CD4-positive, alpha-beta T cell treated with Interleukin-6 at 100 ng/mL for 8 hours (primary cell): Measurements from ENCODE around the gene PTGR3.

ENCODE experiments used
- DNase-seq: peaks from one replicate; pipeline ENCODE4 v3.0.0-alpha.2; 2020; ENCODE audit warnings: mixed read lengths, low spot score

Gene PTGR3

DNA sequence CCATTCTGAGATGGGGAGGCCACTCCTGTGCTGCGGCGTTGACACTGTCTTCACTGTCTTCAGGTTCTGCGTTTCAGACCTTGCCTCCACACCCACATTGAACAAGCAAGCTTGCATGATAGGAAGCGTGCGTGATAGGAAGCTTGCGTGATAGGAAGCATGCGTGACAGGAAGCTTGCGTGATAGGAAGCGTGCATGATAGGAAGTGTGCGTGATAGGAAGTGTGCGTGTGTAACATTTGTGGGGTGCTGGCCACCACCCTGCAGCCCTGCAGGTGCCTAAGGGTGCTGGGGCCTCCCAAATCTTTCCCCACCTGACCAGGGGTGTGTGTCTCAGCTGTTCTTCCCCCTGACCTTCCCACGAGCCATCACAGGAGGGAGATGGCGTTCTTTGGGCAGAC is 27.0 kb upstream of the PTGR3 start:
- no peak for DNase-seq

DNA sequence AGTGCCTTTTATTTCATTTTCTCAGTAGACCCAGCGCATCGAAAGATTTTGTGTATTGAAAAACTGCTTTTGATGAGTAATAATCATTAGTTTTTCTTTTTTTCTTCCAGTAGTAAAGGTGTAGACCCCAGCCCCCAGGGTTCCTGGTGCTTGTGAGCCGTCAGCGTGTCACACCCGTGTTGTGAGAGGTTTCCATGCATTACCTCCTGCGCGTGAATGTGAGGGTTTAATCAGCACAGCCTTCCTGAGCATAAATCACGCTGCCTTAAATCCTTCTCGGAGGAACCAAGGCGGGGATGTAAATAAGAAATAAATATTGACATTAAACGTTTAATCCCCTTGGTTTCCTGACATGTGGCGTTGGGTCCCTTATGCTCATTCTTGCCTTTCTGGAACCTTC is 26.0 kb upstream of the PTGR3 start:
- DNase-seq: no peak

DNA sequence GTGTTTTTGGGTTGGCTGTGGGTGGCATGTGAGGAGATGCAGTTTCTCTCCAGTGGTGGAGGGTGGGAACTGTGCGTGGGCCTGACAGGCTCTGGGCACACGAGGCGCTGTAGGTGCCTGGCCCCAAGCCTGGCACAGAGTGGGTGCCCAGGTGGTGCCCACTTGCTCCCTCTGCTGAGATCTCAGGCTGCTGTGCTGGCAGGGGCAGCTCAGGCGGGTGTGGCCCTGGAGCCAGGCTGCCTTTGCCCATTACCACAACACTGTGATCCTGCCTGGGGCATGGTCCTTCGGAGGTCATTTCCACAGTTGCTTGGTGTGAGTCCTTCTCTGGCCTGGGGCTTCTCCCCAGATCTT is 22.1 kb upstream of the PTGR3 start:
- DNase-seq: no peak

DNA sequence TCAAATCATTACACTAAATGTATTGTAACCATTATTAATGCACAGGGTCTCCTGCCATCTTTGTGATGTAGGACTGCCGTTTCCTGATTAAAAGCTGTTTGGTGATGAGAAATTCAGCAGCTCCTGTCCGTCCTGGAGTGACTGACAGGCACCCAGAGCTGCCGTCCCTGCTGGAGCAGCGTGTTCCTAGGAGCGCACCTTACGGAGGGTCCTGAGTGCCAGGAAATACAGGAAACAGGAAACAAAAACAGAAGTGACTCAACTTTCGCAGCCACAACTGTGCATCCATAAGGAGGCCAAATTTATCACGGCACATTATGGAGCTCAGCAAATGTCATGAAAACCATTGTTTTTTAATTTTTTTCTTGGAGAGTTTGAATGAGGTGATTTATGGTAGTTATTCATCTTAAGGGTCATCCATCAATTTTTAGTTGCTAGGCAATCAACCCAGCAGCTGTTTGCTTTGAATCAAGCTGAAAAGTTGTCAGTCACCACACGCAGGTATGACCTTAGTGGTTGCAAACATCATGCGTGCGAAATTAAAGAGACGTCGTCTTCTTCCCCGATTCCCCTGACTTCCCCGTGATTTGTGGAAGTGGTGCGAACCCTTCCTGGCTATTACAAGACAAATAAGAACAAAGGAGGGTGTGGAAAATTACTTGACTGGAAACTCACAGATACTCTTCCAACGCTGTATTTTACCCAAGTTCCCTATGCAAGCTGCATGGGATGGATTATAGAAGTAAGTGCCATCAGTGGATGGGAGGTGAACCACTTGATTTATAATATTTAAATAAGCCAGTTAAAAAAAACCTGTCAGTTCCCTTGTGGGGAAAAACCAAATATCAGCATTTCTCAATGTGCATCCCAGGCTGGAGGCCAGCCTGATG is 21.5 kb upstream of the PTGR3 start:
- DNase-seq: no peak

DNA sequence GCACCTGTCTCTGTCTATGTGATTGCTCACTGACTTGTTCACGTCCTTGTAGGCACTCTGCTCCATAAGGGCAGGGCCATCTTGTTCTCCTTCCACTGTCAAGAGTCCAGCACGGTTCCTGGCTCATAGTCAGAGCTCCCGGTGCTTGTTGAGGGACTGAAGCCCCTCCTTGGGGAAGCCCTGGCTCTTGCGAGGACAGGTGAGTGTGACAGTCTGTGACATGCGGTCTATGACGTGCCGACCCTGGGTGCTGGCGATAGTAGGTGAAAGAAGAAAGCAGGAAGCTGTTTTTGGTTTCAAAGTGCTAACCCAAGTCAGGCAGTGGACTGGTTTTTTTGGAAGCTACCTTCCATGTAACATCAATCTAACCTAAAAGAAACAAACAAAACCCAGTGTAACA is 20.5 kb upstream of the PTGR3 start:
- no peak for DNase-seq

DNA sequence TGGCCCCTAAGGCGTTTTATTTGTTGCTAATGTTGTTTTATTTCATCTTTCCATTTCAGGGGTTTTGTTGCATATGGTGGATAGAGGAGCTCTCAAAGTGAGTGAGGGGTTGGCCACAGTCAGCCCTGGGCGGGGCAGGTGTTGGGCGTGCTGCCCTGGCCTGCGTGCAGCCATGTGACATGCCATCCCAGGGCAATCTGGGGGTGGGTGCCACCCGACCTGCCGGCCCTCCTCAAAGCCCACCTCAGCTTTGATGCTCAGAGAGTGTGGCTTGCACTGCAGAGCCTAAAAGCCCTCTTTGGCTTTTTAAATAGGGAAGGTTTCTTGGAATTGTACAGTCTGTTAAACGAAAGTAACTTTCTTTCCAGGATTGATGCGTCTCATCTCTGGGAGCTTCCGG is 20.0 kb upstream of the PTGR3 start:
- DNase-seq: no peak

DNA sequence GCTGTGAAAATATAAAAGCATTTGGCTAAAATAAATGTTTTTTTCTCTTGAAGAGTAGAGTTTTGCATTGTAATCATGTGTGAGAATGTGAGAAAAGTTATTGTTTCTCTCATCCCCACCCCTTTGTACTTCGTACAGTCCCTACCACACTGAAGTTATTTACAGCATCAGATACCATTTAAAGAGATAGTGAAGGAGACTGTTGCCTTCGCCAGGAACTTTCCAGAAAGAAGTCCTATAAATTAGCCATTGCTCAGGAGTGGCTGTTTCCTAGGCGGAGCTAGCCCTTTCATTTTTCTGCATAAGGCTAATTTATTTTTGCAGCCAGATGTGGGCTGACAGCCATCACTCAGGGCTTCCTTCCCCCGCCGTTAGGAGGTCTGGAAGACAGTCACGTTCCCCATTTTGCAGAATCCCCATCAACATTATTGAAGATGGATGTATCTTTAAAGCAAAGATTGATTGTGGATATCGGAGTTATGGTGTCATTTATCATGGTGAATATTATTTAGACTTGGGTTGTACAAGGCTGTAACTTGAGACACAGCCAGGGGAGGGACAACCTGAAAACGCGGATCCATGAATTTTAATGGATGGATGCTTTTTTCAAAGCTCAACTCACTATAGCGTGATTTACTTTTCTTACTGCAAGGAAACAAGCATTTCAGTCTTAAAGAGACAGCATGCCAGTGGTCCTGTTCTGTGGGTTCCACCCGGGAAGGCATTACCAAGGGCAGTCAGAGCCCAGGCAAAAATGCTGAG is 18.8 kb upstream of the PTGR3 start:
- DNase-seq: no peak

DNA sequence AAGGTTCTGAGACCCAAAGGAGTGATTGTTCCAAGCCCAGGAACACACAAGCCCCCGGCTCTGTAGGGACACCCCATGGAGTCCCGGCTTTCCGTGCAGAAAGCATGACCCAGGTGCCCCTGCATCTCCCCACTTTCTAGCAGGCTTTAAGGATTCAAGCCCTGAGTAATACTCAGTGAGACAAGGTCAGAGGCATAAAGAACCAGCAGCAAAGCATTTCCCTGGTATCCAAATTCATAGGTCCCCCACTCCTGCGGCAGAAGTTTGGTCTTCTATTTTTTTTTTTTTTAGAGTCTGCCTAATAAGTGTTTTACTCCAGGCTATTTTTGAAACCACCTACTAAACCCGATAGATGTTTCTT is 18.0 kb upstream of the PTGR3 start:
- DNase-seq: no peak

DNA sequence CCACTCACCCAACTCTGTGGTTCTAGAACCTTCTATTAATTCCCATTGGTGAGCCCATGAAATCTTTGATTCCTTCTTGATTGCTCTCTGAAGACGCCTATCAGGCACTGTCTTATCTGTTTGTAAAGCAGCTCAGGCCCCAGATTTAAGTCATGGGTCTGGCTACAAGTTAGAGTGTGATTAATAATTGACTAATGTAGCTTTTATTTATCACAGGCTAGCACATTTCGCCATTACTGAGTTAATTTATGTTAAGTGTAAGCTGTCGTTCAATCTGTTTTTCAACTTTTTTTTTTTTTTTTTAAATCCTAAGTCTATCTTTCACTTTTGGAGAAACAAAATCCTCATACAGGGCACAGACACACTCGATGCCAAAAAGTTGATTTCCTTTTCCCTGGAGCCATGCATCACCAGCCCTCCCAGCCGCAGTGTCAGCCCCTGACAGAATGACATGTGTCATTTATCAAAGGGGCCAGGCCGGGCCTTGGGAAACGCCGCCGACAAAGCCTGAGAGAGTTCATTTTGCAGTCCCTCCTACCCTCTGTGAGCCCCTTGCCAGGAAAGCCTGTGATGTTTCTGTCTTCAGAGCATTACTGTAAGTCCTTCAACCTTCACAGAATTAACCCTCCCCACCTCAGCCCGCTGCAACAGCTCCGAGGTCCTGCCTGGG is 17.5 kb upstream of the PTGR3 start:
- no peak for DNase-seq

DNA sequence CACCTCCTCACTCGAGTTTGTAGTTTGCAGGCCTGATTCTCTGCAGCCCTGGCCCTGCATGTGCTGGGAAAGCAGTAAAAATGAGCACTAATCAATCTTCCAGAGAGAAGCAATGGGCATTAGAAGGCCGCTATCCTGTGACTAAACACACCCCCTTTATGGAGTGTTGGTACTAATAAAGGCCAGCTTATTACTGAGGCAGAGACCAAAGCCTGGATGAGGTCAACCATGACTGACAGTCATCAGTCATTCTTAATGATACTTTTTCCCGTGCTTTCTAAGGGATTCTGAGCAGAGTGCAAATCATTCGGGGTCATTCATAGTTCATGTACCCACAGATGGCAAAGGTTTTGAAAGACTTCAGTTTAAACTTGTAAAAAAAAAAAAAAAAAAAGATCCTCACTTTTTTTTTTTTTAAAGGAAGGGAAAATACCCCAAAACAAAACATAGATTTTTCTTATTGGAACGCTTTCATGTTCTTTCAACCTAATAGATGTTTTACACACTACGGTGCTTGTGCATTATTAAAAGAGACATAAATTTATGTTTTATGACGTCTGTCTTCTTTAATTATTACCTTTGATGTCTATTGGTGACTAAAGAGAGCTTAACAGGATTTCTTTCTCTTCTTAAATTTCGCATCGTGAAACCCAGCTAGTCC is 14.9 kb upstream of the PTGR3 start:
- no peak for DNase-seq

DNA sequence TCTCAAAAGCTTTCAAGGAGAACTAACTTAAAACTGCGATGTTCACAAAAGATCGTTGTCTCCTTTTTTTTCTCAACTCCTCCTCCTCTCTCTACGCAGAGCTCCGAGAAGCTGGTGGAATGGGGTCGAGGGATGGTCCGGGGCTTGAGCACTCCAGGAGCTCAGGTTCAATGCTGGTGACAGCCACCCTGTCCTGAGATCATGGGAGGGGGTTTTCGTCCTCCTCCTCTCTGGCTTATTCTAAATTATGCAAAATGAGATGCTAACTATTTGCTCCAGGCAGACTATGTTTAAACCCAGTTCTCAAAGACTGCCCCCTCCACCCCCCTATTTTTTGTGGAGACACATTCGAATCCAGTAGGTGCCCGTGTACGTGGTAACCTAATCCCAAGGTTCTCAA is 13.5 kb upstream of the PTGR3 start:
- no peak for DNase-seq

DNA sequence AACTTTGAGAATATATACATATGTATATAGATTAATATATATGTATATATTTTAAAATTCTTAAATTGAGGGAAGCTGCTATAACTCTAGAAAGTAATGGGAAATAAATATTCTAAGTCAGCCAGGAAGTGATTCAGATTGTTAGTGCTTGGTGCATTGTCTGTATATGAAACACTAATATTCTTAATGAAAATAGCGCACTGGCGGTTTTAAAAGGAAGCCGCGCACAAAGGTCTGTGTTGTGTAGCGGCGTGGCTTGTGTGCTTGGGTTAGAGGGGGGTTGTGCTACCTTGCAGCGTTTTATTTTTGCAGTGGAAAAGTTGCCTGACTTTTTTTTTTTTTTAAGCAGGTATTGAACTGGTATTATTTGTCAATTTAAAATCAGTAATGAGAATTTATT is 13.0 kb upstream of the PTGR3 start:
- no peak for DNase-seq

DNA sequence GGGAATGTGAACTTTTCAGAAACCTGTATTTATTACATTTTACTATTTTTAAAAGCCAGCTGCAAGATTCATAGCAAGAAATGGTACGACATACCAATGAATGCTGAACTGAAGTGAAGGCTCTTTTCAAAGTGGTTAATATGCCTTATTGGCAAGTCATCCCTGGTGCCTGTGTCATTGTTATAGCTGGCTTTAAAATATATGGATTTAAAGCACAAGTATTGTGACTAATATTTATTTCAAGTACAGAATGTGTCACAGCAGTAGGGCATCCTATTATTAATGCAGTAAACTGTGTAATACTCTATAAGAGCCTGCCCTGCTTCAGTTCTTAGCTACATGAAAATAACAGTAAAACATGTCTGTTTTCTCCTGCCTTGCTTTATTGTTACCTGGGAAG is 12.5 kb upstream of the PTGR3 start:
- no peak for DNase-seq

DNA sequence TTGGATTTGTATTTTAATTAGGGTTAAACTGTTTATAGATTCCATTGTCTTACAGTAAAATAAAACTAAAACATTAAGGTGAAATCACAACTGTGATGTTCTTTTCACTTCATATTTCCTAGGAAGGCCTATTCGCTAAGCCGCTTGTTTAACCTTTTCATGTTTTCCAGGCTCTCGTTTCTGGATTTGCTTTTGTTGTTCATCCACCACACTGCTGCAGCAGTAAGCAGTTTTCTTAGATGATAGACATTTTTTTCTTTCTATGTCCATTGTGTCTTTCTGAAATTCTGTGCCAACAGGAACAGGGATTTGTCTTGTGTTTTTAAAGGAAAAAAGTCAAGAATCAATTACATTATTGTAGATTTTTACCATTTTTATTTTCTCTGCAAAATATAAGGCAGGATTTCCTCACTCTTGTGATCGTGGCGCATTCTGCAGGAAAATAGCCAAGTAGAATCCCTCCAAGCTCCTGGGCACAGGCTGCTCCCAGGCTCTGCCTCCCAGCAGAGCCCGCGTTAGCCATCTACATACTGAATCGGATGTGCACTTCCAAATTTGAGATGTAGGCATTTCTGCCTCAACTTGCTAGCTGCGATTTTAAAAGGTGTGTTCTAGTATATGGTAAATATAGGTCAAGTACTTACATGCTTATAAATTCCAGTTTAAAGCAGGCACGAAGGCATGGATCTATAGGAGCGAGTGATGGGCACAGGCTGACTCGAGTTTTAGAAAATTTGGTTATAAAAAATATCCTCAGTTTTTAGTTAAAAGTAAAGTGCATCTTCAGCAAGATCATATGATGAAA is 11.8 kb upstream of the PTGR3 start:
- no peak for DNase-seq

DNA sequence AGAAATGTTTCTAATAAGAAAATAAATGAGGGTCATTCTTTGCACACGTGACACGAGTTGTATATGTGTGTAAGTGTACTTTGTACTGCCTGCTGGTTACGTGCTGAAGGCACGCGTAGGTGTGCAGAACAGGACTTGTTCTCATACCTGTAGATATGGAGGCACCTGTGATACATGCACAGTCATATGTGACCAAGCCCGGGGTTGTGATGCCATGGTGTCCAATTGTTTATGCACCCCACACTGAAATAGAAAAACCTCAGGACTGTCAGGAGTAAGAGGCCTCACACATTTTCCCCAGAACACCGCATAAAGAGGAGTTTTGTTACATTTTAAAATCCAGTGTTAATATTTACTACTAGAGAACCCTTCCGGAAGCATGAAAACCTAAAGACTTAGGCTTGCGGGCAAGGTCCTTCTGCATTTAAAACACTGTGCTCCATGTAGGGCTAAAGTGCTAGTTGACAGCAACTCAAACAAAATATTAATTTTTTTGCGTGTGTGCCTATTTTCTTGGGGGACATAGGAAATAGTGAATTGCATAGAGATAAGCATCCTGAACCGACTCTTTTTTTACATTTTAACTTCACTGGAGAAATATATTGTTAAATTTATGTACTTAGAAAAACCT is 10.9 kb upstream of the PTGR3 start:
- no peak for DNase-seq

DNA sequence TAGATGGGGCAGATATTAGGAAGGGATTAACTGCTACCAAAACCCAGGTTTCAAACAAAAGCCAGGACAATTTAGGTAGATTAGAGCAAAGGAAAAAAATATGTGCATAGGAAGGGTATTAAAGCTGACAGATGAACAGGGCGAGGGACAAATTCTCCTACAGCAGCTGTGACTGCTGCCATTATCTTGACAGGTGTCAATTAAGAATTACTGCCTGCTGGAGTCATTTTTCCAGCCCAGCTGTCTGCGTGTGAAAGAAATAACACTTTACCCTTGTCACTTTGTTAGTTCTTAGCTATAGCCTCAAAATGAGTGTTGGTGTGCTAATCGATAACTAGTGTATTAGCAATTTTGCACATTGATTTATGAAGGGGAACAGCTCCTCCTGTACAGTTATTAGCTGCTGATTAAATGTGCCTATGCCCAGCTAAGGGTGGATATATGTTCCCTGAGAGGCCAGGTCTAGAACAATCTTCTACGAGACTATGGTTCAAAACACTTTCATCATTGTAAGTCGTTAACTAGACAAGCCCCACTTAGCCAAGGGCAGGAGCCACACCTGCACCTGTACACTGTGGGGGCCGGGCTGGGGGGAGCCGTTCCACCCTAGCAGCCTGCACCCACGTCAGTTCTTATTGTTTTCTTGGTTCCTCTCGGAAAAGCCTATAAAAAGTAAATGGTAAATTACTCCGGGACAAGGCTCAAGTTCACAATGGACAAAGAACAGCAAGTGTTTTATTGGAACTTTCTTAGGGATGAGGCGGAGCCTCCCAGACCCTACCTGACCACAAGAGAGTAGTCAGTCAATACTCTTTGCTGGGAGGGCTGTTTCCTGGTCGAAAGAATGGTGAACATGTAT is 9.4 kb upstream of the PTGR3 start:
- no peak for DNase-seq

DNA sequence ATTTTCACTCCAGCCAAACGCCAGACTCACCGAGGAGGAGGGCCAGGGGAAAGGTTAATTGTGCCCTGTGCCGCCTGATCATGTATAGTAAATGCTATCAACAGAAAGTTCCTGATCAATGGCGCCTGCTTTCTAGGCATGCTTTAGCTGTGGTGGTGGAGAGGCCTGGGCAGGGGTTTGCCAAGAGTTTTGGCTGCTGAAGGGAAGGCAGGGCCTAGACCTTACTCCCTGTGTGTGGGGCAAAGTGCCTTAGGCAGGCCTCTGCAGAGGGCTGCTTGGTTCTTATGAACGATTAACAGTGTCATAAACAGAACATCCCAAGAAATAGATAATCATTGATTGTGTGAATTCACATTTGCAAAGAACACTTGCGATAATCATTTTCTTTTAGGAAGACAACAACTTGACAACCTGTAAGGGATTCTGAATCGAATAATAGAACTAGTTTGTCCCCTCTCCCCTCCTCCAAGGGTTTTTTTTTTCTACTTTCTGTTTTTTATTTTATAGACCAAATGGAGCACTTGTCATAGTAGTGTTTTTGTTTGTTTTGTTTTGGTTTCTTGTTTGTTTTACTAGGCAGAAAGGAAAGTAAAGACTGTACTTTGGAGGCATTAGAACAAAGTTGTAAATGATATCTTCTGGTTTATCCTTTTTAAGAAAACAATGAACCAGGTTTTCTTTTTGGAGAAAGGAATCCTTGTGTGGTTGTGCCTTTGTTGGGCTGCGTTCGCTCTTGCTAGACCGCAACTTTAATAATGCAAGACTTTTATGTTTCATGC is 8.2 kb upstream of the PTGR3 start:
- no peak for DNase-seq

DNA sequence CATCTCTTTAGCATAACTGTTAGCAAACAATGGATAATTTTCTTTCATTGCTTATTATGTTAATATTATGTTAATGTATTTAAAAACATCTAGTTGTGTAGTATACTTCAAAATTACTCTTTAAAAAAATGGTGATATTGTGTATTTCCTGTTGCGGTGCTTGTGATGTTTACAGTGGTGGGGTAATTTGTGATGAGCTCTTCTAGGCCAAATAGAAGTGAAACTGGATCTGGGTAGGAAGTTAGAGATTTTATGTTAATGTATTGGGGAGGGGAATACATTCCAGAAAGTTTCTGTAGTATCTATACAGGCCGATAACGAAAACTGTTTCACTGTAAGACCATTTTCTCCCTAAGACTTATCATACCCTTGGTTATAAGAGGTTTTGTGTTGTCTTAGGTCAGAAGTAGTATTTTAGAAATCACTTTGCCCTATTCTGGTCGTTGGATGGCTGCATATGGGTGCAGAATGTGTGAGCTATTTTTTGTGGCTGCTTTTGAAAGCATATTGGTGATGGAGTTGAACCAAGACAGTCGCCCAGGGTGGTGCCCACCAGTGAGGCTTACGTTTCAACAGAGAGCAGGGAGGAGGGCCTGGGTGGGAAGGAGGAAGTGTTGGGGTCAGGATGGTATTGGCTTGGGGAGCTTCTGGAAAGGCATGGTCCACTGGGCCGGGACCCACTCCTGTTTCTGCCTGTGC is 7.4 kb upstream of the PTGR3 start:
- peak; percentile 44 for DNase-seq

DNA sequence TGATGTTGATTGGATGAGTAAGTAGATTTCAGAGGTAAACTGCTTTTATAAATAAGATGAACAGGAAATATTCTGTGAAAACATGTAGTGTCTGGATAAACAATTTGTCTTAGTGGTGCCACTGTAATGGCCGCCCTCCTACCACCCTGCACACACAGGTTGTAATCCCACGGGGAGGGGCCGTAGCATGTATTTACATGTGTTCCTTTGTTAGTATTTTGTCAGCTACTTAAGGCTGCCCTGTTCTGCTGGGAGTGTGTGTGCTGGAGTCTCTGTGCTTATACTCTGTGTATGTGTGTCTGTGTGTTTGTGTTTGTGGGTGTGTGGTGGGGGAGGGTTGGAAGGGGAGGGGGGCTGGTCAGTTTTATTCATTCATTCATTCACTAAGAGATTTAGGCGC is 6.7 kb upstream of the PTGR3 start:
- no peak for DNase-seq
